Measurements from ENCODE around the gene INSL3. TPM values are rescaled to one million over a fixed set of nuclear protein-coding genes. Genes with fewer than 3 reads are reported as not detected.

Gene INSL3
- total RNA-seq, 4 donors from 2014 or later = not detected

DNA sequence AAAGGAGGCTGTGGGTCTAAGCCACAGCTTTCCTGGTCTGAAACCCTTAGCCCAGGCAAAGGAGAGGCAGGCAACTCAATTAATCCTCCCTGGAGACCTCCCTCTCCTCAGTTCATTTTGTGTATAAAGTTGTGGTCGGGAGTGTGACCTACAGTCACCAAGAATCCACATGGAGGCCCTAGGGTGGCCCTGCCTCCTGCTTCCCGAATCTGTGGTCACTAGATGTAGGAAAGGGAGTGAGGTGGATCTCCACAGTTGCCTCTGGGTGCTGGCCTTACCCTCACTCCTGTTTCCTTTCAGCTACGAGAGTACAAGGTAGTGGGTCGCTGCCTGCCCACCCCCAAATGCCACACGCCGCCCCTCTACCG is 39.7 kb upstream of the INSL3 start:
- WGBS = 68% methylated on average over 6 of the region's 7 CpGs
- Histone ChIP-seq H3K27ac (replicated peaks in 1 of 4) (peak overlapping the region in 2 of 4 donors; percentile 92 to 95), H3K27me3 (no peaks in the 10 kb centered on the region), H3K9me3 (no peaks in the 10 kb centered on the region), H3K4me3 (peak overlapping the region; percentile 77 to 99 (median 86)), H3K36me3 (peaks cover 33 to 52% (median 48%) of the 10 kb centered on the region in 4 donors), H3K4me1 (peaks cover 19 to 39% (median 26%) of the 10 kb centered on the region in 4 donors)
- DNase-seq (ENCODE audit: extremely low spot score) = no peak
- intact Hi-C loops (cut with DNase I) = no loop called here
- TF ChIP-seq POLR2A (IDR thresholded peaks at IDR 0.05; ENCODE audit: low read depth) (no peak), EP300 (IDR thresholded peaks at IDR 0.05) (no peak), POLR2AphosphoS5 (IDR thresholded peaks at IDR 0.05) (no peak)
- TF ChIP-seq, protein P1, sequence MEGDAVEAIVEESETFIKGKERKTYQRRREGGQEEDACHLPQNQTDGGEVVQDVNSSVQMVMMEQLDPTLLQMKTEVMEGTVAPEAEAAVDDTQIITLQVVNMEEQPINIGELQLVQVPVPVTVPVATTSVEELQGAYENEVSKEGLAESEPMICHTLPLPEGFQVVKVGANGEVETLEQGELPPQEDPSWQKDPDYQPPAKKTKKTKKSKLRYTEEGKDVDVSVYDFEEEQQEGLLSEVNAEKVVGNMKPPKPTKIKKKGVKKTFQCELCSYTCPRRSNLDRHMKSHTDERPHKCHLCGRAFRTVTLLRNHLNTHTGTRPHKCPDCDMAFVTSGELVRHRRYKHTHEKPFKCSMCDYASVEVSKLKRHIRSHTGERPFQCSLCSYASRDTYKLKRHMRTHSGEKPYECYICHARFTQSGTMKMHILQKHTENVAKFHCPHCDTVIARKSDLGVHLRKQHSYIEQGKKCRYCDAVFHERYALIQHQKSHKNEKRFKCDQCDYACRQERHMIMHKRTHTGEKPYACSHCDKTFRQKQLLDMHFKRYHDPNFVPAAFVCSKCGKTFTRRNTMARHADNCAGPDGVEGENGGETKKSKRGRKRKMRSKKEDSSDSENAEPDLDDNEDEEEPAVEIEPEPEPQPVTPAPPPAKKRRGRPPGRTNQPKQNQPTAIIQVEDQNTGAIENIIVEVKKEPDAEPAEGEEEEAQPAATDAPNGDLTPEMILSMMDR (IDR thresholded peaks at IDR 0.05) = no peak

DNA sequence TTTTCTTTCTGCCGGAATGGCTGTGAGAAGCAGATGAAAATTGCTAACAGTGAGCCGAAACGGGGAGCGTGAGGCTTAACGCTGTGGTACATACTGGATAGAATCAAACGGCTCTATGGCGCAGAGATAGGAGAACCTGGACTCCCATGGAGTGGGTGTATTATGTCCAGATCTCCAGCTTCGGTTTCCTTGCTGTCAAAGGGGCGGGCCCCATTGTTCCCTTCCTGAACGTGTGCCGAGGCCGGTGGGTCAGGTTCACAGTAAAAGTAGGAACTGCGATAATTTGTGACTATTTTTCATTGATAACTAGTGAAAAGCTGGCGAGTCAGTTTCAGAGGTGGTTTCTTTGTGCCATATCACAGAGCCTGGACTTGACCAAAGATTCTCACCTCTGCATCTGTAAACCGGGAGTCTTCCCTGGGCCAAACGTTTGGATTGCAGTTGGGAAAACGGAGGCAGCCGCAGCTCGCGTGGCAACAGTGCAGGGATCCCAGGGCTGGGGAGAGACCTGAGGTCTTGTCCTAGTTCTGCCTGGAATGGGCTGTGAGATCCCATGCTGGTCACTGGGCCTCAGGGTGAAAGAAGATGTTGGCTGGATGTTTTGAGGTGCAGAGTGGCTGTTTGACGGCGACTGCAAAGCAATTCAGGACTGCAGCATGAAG is 39.1 kb upstream of the INSL3 start:
- no peaks in the 10 kb centered on the region for H3K27me3 ChIP-seq
- peaks cover 19 to 39% (median 28%) of the 10 kb centered on the region in 4 donors for H3K4me1 ChIP-seq
- peak overlapping the region; percentile 85 to 95 (median 90) for H3K27ac ChIP-seq (replicated peaks in 1 of 4)
- H3K4me3 ChIP-seq = peak overlapping the region; percentile 77 to 99 (median 86)
- peaks cover 31 to 46% (median 43%) of the 10 kb centered on the region in 4 donors for H3K36me3 ChIP-seq
- WGBS = under 1% methylated on average over 19 of the region's 22 CpGs
- intact Hi-C loops (cut with DNase I) = no loop called here
- no peak for DNase-seq (ENCODE audit: extremely low spot score)
- no peak for TF ChIP-seq POLR2A (IDR thresholded peaks at IDR 0.05; ENCODE audit: low read depth)
- H3K9me3 ChIP-seq = no peaks in the 10 kb centered on the region

DNA sequence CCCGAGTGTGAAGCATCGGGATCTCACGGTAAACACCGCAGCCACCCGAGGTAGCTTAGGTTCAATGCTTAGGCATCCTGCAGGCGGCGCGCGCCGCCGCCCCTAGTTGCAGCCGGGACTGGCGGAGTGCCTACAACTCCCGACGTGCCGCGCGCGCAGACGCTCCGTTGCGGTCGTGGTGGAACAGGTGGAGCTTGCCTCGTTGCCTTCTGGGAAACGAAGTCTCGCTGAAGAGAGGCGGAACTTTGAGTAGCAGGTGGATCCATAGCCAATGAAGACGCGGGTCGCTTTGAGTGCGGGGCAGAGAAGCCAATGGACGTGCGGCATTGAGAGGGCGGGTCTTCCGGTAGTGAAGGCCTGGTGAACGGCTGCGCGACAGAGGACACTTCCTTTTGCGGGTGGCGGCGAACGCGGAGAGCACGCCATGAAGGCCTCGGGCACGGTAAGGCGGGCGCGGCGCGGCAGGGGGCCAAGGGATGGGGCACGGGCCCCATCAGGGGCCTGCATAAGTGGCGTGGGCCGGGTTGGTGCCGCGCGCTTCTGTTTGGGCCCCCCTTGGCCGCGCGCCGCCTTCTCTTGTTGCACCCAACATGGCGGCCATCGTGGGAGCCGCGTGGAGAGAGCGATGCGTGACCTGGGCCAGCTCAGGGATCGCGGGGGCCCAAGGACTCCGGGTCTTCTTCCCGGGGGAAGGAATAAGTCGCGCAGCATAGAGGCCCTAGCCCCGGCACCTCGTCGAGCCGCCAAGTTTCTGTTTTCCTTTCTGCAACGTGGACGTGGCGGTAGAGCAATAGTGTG is 38.4 kb upstream of the INSL3 start, which contains the start of gene RPL18A:
RPL18A (plus strand) TSS at position 378 of the 798 bp plus-strand sequence; CDS start at position 425, 47 bp downstream.
- intact Hi-C loops (cut with DNase I) = loop anchor here (2.0 to 10.0 kb wide), 3 partner anchors 73 to 155 kb away; partner anchors contain the start of gene CCDC124
- WGBS = under 1% methylated on average over 76 of the region's 80 CpGs
- no peak for TF ChIP-seq EP300 (IDR thresholded peaks at IDR 0.05)
- TF ChIP-seq, protein P1 (IDR thresholded peaks at IDR 0.05) = peak; percentile 86 to 95 (median 87)
- TF ChIP-seq POLR2AphosphoS5 (IDR thresholded peaks at IDR 0.05) = peak; percentile 97 to 99
- peak; percentile 99 for TF ChIP-seq POLR2A (IDR thresholded peaks at IDR 0.05; ENCODE audit: low read depth)

DNA sequence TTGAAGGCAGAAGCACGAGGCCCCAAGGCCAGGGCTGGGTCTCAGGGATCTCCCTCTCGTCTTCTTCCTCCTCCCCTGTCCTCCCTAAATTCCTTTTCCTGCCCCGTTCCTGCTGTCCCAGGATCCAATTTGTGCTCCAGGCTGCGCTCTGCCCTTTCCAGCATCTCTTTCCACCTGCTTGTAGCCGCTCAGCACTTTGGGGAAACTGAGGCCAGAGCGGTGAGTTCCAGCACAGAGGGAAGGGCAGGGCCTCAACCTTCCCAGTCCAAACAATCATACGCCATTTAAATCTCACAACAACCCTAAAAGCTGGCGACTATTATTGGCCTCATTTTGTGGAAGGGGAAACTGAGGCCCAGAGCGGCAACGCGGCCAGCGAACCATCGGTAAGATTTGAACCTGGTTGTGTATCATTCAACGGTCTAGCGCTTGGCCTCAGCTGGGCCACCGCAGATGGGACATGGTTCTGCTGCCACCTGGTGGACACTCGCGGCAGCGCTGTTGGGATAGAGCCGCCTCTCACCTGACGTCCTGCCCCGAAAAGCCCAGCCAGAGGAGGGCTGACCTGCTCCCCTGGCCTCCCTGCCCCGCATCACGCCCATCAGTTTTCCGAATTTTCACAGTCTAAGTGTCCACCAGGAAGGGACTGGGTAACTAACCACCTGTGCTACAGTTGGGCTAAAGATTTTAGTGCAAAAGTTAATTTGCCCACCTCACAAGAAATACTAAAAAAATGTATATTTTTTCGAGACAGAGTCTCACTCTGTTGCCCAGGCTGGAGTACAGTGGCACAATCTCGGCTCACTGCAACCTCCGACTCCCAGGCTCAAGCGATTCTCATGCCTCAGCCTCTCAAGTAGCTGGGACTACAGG is 34.2 kb upstream of the INSL3 start:
- 23% methylated on average over 21 of the region's 29 CpGs for WGBS
- no peak for TF ChIP-seq POLR2A (IDR thresholded peaks at IDR 0.05; ENCODE audit: low read depth)
- TF ChIP-seq, protein P1 (IDR thresholded peaks at IDR 0.05) = peak; percentile 92 to 100 (median 96)
- peak in 1 of 2 donors; percentile 67 for TF ChIP-seq POLR2AphosphoS5 (IDR thresholded peaks at IDR 0.05)
- Histone ChIP-seq H3K36me3 (no peaks in the 10 kb centered on the region), H3K27ac (replicated peaks in 1 of 4) (no peak overlapping the region), H3K27me3 (peaks cover 0 to 5% (median 0%) of the 10 kb centered on the region in 4 donors), H3K4me3 (no peak overlapping the region), H3K4me1 (peaks cover 5 to 16% (median 10%) of the 10 kb centered on the region in 4 donors), H3K9me3 (no peaks in the 10 kb centered on the region)
- intact Hi-C loops (cut with DNase I) = loop anchor here (10.0 kb wide), 1 partner anchor 151 kb away; no protein-coding TSS in a partner anchor
- DNase-seq (ENCODE audit: extremely low spot score) = peak; percentile 95

More for the DNA sequence above, 38.4 kb upstream of the INSL3 start, which contains the start of gene RPL18A:
- Histone ChIP-seq H3K27ac (replicated peaks in 1 of 4) (peak within 1 kb of the TSS; percentile 85 to 95 (median 90)), H3K9me3 (no peaks in the 10 kb centered on the region), H3K27me3 (no peaks in the 10 kb centered on the region), H3K4me3 (peak within 1 kb of the TSS; percentile 77 to 99 (median 86)), H3K4me1 (peaks cover 19 to 39% (median 30%) of the 10 kb centered on the region in 4 donors), H3K36me3 (peaks cover 31 to 39% (median 36%) of the 10 kb centered on the region in 4 donors)
- peak; percentile 100 for DNase-seq (ENCODE audit: extremely low spot score)
